Measurements from ENCODE around the gene RBM25. TPM values are rescaled to one million over a fixed set of nuclear protein-coding genes. Genes with fewer than 3 reads are reported as not detected.

RBM25 gene
- total and polyA plus RNA-seq, 10 of the 15 experiments (the other 5 are each of a cell fraction or from before 2014, with no cell fraction given), result 43.4 to 125 (median 74.1) TPM

DNA sequence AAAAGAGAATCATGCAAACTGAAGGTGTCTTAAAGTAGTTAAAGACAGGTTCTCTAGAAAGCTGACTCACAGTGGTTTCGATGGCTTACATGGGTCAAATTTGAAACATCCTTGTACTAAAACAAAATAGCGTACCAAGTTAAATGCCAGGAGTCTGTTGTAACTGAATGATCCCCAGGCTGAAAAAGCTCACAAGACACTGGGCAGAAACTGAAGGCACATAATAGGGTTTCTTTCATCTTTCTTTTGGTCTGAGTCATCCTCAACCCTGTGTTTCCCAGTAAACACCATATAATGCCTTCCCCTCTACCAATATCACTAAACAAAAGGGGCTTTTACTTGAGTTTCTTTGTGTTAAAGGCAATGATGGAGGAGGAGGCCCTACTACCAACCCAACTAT, 44.2 kb upstream of the RBM25 start (continued):
- TF ChIP-seq ZBTB33 (IDR thresholded peaks at IDR 0.05) (no peak), LARP7 (IDR thresholded peaks at IDR 0.05) (no peak), FOXK2 (IDR thresholded peaks at IDR 0.05) (no peak), SIN3A (IDR thresholded peaks at IDR 0.05; ENCODE audit: low read depth, low read length) (no peak), SMC3 (IDR thresholded peaks at IDR 0.05; ENCODE audit: borderline replicate concordance, low read length) (no peak), NFIC (IDR thresholded peaks at IDR 0.05; ENCODE audit: low read depth, low read length) (peak; percentile 62), ZNF24 (IDR thresholded peaks at IDR 0.05) (no peak), SP1 (IDR thresholded peaks at IDR 0.05; ENCODE audit: low read depth, low read length) (no peak), SREBF1 (IDR thresholded peaks at IDR 0.05; ENCODE audit: low read length) (no peak), ESRRA (IDR thresholded peaks at IDR 0.05; ENCODE audit: low read length) (no peak), NFXL1 (IDR thresholded peaks at IDR 0.05; ENCODE audit: borderline replicate concordance) (no peak), PAX5 (IDR thresholded peaks at IDR 0.05; ENCODE audit: borderline replicate concordance, low read depth, low read length) (no peak), CTCF (IDR thresholded peaks at IDR 0.05 in 2 of 3, conservative IDR thresholded peaks at IDR 0.05 in 1 of 3; ENCODE audit: control insufficient read depth in 2 of 3, extremely low read depth in 1 of 3, insufficient read depth in 1 of 3, low read depth in 3 of 3, low read length in 3 of 3) (no peak), GABPA (IDR thresholded peaks at IDR 0.05; ENCODE audit: low read depth) (no peak), POLR2AphosphoS5 (IDR thresholded peaks at IDR 0.05; ENCODE audit: low read length) (no peak), REST (IDR thresholded peaks at IDR 0.05; ENCODE audit: low read depth, low read length) (no peak), ETV6 (conservative IDR thresholded peaks at IDR 0.05 in 1 of 2, IDR thresholded peaks at IDR 0.05 in 1 of 2; ENCODE audit: borderline replicate concordance in 1 of 2, low read depth in 1 of 2) (no peak; a peak in 1 of 4 replicates), BACH1 (IDR thresholded peaks at IDR 0.05; ENCODE audit: borderline replicate concordance) (peak; percentile 55; the same call in 1 of the 2 replicates)
- TF ChIP-seq, protein P1, sequence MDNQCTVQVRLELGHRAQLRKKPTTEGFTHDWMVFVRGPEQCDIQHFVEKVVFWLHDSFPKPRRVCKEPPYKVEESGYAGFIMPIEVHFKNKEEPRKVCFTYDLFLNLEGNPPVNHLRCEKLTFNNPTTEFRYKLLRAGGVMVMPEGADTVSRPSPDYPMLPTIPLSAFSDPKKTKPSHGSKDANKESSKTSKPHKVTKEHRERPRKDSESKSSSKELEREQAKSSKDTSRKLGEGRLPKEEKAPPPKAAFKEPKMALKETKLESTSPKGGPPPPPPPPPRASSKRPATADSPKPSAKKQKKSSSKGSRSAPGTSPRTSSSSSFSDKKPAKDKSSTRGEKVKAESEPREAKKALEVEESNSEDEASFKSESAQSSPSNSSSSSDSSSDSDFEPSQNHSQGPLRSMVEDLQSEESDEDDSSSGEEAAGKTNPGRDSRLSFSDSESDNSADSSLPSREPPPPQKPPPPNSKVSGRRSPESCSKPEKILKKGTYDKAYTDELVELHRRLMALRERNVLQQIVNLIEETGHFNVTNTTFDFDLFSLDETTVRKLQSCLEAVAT (IDR thresholded peaks at IDR 0.05), result no peak
- TF ChIP-seq, protein P2, sequence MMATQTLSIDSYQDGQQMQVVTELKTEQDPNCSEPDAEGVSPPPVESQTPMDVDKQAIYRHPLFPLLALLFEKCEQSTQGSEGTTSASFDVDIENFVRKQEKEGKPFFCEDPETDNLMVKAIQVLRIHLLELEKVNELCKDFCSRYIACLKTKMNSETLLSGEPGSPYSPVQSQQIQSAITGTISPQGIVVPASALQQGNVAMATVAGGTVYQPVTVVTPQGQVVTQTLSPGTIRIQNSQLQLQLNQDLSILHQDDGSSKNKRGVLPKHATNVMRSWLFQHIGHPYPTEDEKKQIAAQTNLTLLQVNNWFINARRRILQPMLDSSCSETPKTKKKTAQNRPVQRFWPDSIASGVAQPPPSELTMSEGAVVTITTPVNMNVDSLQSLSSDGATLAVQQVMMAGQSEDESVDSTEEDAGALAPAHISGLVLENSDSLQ (IDR thresholded peaks at IDR 0.05), result no peak; the same call in 1 of the 2 replicates
- TF ChIP-seq, protein P3, sequence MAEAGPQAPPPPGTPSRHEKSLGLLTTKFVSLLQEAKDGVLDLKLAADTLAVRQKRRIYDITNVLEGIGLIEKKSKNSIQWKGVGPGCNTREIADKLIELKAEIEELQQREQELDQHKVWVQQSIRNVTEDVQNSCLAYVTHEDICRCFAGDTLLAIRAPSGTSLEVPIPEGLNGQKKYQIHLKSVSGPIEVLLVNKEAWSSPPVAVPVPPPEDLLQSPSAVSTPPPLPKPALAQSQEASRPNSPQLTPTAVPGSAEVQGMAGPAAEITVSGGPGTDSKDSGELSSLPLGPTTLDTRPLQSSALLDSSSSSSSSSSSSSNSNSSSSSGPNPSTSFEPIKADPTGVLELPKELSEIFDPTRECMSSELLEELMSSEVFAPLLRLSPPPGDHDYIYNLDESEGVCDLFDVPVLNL (IDR thresholded peaks at IDR 0.05; ENCODE audit: low read depth, low read length), result no peak
